SK-N-SH treated with all-trans-retinoic acid at 6 μM for 48 hours (cell line): Measurements from ENCODE around the gene PLS3.

Experiments used
- ATAC-seq: fragments of 200-7000 bp; cut with Tn5 transposase; 3 replicates; pipeline ENCODE4 v1.9.1; 2020; ENCODE audit warnings: mild to moderate bottlenecking, moderate library complexity
- ARNTL ChIP-seq: fragments of 450-650 bp; formaldehyde crosslinking; IDR thresholded peaks from 2 replicates; pipeline ENCODE4 v1.5.0; 2020; ENCODE audit warnings: low read depth, mild to moderate bottlenecking, moderate library complexity, borderline replicate concordance
- BACH2 ChIP-seq: fragments of 250-450 bp; sonication (Bioruptor Pico); IDR thresholded peaks from 2 replicates; pipeline ENCODE4 v1.9.0; 2021; ENCODE audit warnings: mild to moderate bottlenecking, borderline replicate concordance
- CREB5 ChIP-seq: fragments of 250-450 bp; sonication (Bioruptor Pico); IDR thresholded peaks from 2 replicates; pipeline ENCODE4 v1.5.1; 2020; ENCODE audit warnings: low read depth, mild to moderate bottlenecking, moderate library complexity
- CSDC2 ChIP-seq: fragments of 250-450 bp; sonication (Bioruptor Pico); IDR thresholded peaks from 2 replicates; pipeline ENCODE4 v1.5.0; 2020; ENCODE audit warnings: mild to moderate bottlenecking, moderate library complexity
- ESRRG ChIP-seq: fragments of 250-450 bp; sonication (Bioruptor Pico); IDR thresholded peaks from 2 replicates; pipeline ENCODE4 v1.6.1; 2021; ENCODE audit warnings: mild to moderate bottlenecking
- GLIS3 ChIP-seq: fragments of 250-450 bp; sonication (Bioruptor Pico); IDR thresholded peaks from 2 replicates; pipeline ENCODE4 v1.5.0; 2020; ENCODE audit warnings: mild to moderate bottlenecking, moderate library complexity
- OSR1 ChIP-seq: fragments of 250-450 bp; sonication (Bioruptor Pico); IDR thresholded peaks from 2 replicates; pipeline ENCODE4 v1.8.0; 2022; ENCODE audit warnings: moderate library complexity, mild to moderate bottlenecking, inconsistent platforms
- PATZ1 ChIP-seq: fragments of 250-450 bp; sonication (Bioruptor Pico); IDR thresholded peaks from 2 replicates; pipeline ENCODE4 v1.8.0; 2020; ENCODE audit warnings: mild to moderate bottlenecking, moderate library complexity, borderline replicate concordance
- POU6F1 ChIP-seq: fragments of 250-450 bp; sonication (Bioruptor Pico); IDR thresholded peaks from 2 replicates; pipeline ENCODE4 v1.8.0; 2021; ENCODE audit warnings: low read depth, mild to moderate bottlenecking, moderate library complexity, borderline replicate concordance
- PPARA ChIP-seq: fragments of 250-450 bp; sonication (Bioruptor Pico); IDR thresholded peaks from 2 replicates; pipeline ENCODE4 v1.5.0; 2020; ENCODE audit warnings: mild to moderate bottlenecking, borderline replicate concordance
- RARB ChIP-seq: fragments of 250-450 bp; sonication (Bioruptor Pico); IDR thresholded peaks from 2 replicates; pipeline ENCODE4 v1.8.0; 2021; ENCODE audit warnings: mild to moderate bottlenecking, moderate library complexity
- SNAI2 ChIP-seq: fragments of 250-450 bp; sonication (Bioruptor Pico); IDR thresholded peaks from 2 replicates; pipeline ENCODE4 v1.5.0; 2020; ENCODE audit warnings: mild to moderate bottlenecking, moderate library complexity
- TCF4 ChIP-seq: fragments of 250-450 bp; sonication (Bioruptor Pico); IDR thresholded peaks from 2 replicates; pipeline ENCODE4 v1.8.0; 2021; ENCODE audit warnings: mild to moderate bottlenecking, moderate library complexity, borderline replicate concordance
- TOX ChIP-seq: fragments of 250-450 bp; sonication (Bioruptor Pico); IDR thresholded peaks from 2 replicates; pipeline ENCODE4 v1.8.0; 2021; ENCODE audit warnings: mild to moderate bottlenecking, moderate library complexity, borderline replicate concordance
- TSHZ2 ChIP-seq: fragments of 250-450 bp; sonication (Bioruptor Pico); IDR thresholded peaks from 2 replicates; pipeline ENCODE4 v1.5.0; 2020; ENCODE audit warnings: mild to moderate bottlenecking, moderate library complexity
- ZC3H10 ChIP-seq: fragments of 250-450 bp; sonication (Bioruptor Pico); IDR thresholded peaks from 2 replicates; pipeline ENCODE4 v1.5.1; 2021; ENCODE audit warnings: mild to moderate bottlenecking, moderate library complexity
- ZFP3 ChIP-seq: fragments of 250-450 bp; sonication (Bioruptor Pico); IDR thresholded peaks from 2 replicates; pipeline ENCODE4 v1.5.0; 2020; ENCODE audit warnings: mild to moderate bottlenecking, moderate library complexity
- ZFP30 ChIP-seq: fragments of 450-650 bp; formaldehyde crosslinking; IDR thresholded peaks from 2 replicates; pipeline ENCODE4 v1.5.0; 2022; ENCODE audit warnings: mild to moderate bottlenecking, moderate library complexity
- ZNF565 ChIP-seq: fragments of 450-650 bp; formaldehyde crosslinking; conservative IDR thresholded peaks from 2 replicates; pipeline ENCODE4 v1.5.0; 2020; ENCODE audit warnings: low read depth, mild to moderate bottlenecking, moderate library complexity
- ZNF70 ChIP-seq: fragments of 450-650 bp; formaldehyde crosslinking; IDR thresholded peaks from 2 replicates; pipeline ENCODE4 v1.5.0; 2020; ENCODE audit warnings: mild to moderate bottlenecking, moderate library complexity
- ZNF8 ChIP-seq: fragments of 450-650 bp; formaldehyde crosslinking; IDR thresholded peaks from 2 replicates; pipeline ENCODE4 v1.5.0; 2020; ENCODE audit warnings: mild to moderate bottlenecking, moderate library complexity

PLS3 gene

GRCh38 chrX:115564243-115564642, 3.3 kb downstream of the PLS3 start:
- ATAC-seq: no peak
- TF ChIP-seq OSR1 (CRISPR knock-in tag) (no peak), CSDC2 (CRISPR knock-in tag) (no peak), ZNF70 (CRISPR knock-in tag) (no peak), POU6F1 (no peak), TSHZ2 (CRISPR knock-in tag) (no peak), RARB (CRISPR knock-in tag) (no peak), GLIS3 (CRISPR knock-in tag) (no peak), TCF4 (CRISPR knock-in tag) (no peak), SNAI2 (CRISPR knock-in tag) (no peak), ZNF8 (CRISPR knock-in tag) (no peak), ZFP3 (CRISPR knock-in tag) (no peak)

GRCh38 chrX:115565888-115566287, 4.9 kb downstream of the PLS3 start:
- no peak for TF ChIP-seq ZFP3 (CRISPR knock-in tag)
- TF ChIP-seq, all 23 proteins: peak for 0
- no peak for ATAC-seq

GRCh38 chrX:115571712-115572111, 10.7 kb downstream of the PLS3 start:
- ATAC-seq: no peak
- TF ChIP-seq TCF4 (CRISPR knock-in tag): no peak
- no peak for TF ChIP-seq RARB (CRISPR knock-in tag)
- no peak for TF ChIP-seq ARNTL (CRISPR knock-in tag)
- no peak for TF ChIP-seq TOX (CRISPR knock-in tag)
- TF ChIP-seq BACH2 (CRISPR knock-in tag): no peak
- no peak for TF ChIP-seq POU6F1
- TF ChIP-seq PATZ1 (CRISPR knock-in tag): no peak
- no peak for TF ChIP-seq ZNF565 (CRISPR knock-in tag)
- no peak for TF ChIP-seq ZC3H10 (CRISPR knock-in tag)
- no peak for TF ChIP-seq ZFP3 (CRISPR knock-in tag)
- TF ChIP-seq OSR1 (CRISPR knock-in tag): no peak
- TF ChIP-seq, all 23 proteins: peak for 0

- no peak for ATAC-seq
- TF ChIP-seq ZFP30 (CRISPR knock-in tag) (no peak), GLIS3 (CRISPR knock-in tag) (no peak), ZNF565 (CRISPR knock-in tag) (no peak), ZC3H10 (CRISPR knock-in tag) (no peak), PPARA (CRISPR knock-in tag) (no peak), BACH2 (CRISPR knock-in tag) (no peak), PATZ1 (CRISPR knock-in tag) (no peak), ESRRG (no peak), ARNTL (CRISPR knock-in tag) (no peak), RARB (CRISPR knock-in tag) (no peak), ZNF8 (CRISPR knock-in tag) (no peak), TOX (CRISPR knock-in tag) (no peak), CREB5 (CRISPR knock-in tag) (no peak), SNAI2 (CRISPR knock-in tag) (no peak), TSHZ2 (CRISPR knock-in tag) (no peak)
Measured at GRCh38 chrX:115573185-115573584, 12.2 kb downstream of the PLS3 start.
